GM18502 (cell line): ENCODE results near the gene ZNF699.
"Not testable (repeated sequence)": the region's sequence is repeated elsewhere in the genome, so short reads cannot be mapped to it uniquely, and the experiment has no call there.

ENCODE experiments used
- ATAC-seq: cut with Tn5 transposase; IDR thresholded peaks from one replicate; pipeline ENCODE4 v1.9.1; 2021; ENCODE audit warnings: mild to moderate bottlenecking; ENCODE audit not compliant: unreplicated experiment, poor library complexity

ZNF699 gene

DNA sequence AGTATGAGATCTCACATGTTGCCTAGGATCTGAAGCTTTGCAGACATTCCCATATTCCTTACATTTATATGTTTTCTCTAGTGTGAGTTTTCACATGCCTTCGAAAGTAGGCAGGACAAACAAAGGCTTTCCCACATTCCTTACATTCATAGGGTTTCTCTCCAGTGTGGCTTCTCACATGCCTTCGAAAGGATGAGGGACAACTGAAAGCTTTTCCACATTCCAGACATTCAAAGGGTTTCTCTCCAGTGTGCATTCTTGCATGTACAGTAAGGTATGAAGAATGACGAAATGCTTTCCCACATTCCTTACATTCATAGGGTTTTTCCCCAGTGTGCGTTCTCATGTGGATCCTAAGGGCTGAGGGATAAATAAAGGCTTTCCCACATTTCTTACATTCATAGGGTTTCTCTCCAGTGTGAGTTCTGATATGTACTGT lies 14.2 kb downstream of the ZNF699 start:
- ATAC-seq: no peak

DNA sequence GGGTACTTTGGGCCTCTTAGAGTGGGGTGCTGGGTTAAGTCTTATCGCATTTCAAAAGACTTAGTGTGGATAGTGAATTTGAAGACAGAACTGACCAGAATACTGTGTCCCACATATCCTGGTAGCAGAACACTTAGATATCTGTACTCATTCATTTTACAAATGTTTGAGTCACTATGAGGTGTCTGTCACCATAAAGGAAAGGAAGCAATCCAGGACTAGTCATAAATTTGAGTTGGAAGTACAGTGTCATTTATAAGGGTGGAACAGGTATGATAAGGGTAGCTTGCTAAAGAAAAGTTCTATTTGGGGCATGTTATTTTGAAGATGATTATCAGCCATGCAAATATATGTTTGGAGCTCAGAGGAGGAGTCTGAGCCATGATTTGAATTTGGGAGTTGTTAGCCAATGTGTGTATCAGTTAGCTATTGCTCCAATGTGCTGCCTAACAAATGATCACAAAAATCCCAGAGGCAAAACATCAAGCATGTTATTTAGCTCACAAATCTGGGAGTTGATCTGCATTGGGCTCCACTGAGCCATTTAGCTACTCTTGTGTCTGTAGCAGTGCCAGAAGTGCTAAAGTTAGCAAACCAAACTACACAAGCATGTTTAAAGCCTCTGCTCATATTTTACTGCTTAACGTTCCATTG lies 20.3 kb downstream of the ZNF699 start:
- no peak for ATAC-seq

DNA sequence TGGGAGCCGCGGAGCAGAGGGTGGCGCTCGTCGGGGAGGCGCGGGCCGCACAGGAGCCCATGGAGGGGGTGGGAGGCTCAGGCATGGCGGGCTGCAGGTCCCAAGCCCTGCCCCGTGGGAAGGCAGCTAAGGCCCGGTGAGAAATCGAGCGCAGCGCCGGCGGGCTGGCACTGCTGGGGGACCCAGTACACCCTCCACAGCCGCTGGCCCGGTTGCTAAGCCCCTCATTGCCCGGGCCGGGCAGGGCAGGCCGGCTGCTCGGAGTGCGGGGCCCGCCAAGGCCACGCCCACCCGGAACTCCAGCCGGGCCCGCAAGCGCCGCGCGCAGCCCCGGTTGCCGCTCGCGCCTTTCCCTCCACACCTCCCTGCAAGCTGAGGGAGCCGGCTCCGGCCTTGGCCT lies 26.2 kb downstream of the ZNF699 start:
- not testable (repeated sequence) for ATAC-seq

DNA sequence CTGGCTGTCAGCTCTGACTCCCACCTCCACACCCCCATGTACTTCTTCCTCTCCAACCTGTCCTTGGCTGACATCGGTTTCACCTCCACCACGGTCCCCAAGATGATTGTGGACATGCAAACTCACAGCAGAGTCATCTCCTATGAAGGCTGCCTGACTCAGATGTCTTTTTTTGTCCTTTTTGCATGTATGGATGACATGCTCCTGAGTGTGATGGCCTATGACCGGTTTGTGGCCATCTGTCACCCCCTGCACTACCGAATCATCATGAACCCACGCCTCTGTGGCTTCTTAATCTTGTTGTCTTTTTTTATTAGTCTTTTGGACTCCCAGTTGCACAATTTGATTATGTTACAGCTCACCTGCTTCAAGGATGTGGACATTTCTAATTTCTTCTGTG lies 58.4 kb downstream of the ZNF699 start:
- ATAC-seq: no peak

DNA sequence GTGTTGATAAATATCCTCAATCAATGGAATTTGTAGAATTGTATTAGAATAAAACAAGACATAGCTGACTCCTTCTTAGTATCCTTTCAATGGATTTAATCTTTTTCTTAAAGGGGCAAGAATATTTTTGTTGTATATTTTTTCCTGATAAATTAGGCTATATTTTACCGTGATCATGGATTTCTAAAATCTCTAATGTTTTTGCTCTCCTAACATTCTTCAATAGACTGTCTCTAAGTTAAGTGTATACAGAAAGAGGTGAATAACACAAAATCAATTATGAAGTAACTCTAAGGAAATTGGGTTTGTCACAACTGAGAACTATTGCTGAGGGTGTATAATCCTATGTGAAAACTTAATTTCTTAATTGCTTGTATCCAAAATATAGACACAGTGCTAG lies 59.0 kb downstream of the ZNF699 start, which contains the start of gene OR7E24:
OR7E24 (plus strand) TSS at position 301 of the 400 bp plus-strand sequence. CDS start 114 bp downstream, outside the sequence.
- ATAC-seq: no peak
